PC-9 (cell line): Measurements from ENCODE around the gene MOSPD2. TPM values are rescaled to one million over a fixed set of nuclear protein-coding genes. Genes with fewer than 3 reads are reported as not detected.

Source experiments
- BruUV-seq: library from RNA; stranded (reverse); fragments of 400-500 nt; replicated peaks from 2 replicates; lab custom pipeline; 2021; lab: Mats Ljungman, UMichigan
- CTCF ChIA-PET: fragments of 300-600 bp; sonication (Branson Sonifier 250); formaldehyde crosslinking; loops from one replicate; lab custom pipeline; 2022; ENCODE audit warnings: antibody characterized with exemption; lab: Charles Lee
- POLR2A ChIA-PET: fragments of 300-600 bp; sonication (Branson Sonifier 250); formaldehyde crosslinking; loops from one replicate; lab custom pipeline; 2022; ENCODE audit warnings: antibody characterized with exemption; ENCODE audit not compliant: unreplicated experiment; lab: Charles Lee
- DNase-seq, 2 experiments: peaks; one replicate each; pipeline versions ENCODE4 v3.0.0 to v3.0.0-alpha.2; 2015 to 2022; ENCODE audit warnings: mixed read lengths in 1 of 2
- H2AFZ ChIP-seq: fragments of 200-600 bp; sonication (generic); 2 replicates; pipeline ENCODE4 v1.8.1; 2017; ENCODE audit warnings: antibody characterized with exemption
- H3F3A ChIP-seq: fragments of 200-600 bp; sonication (generic); 2 replicates; pipeline ENCODE4 v1.8.1; 2017; ENCODE audit warnings: antibody characterized with exemption, mild to moderate bottlenecking, low read depth; ENCODE audit not compliant: insufficient read depth
- H3K27ac ChIP-seq: fragments of 200-600 bp; sonication (generic); 2 replicates; pipeline ENCODE4 v1.6.1; 2016; ENCODE audit warnings: mixed run types
- H3K27me3 ChIP-seq: fragments of 200-600 bp; sonication (generic); 2 replicates; pipeline ENCODE4 v1.6.1; 2016; ENCODE audit warnings: low read depth, mixed run types; ENCODE audit not compliant: insufficient read depth
- H3K36me3 ChIP-seq: fragments of 200-600 bp; sonication (generic); 2 replicates; pipeline ENCODE4 v1.6.1; 2016; ENCODE audit warnings: low read depth, mixed run types
- H3K4me1 ChIP-seq: fragments of 200-600 bp; sonication (generic); replicated peaks from 2 replicates; pipeline ENCODE4 v1.6.1; 2016; ENCODE audit warnings: mixed run types; ENCODE audit not compliant: insufficient read depth
- H3K4me2 ChIP-seq: fragments of 200-600 bp; sonication (generic); 2 replicates; pipeline ENCODE4 v1.6.1; 2017; ENCODE audit warnings: mixed run types
- H3K4me3 ChIP-seq: fragments of 200-600 bp; sonication (generic); 2 replicates; pipeline ENCODE4 v1.6.1; 2016; ENCODE audit warnings: mixed run types
- H3K79me2 ChIP-seq: fragments of 200-600 bp; sonication (generic); 2 replicates; pipeline ENCODE4 v1.6.1; 2017; ENCODE audit warnings: low read depth, mixed run types
- H3K9me2 ChIP-seq: fragments of 200-600 bp; sonication (generic); 2 replicates; pipeline ENCODE4 v1.8.1; 2017; ENCODE audit warnings: mild to moderate bottlenecking; ENCODE audit not compliant: insufficient read depth
- H3K9me3 ChIP-seq: fragments of 200-600 bp; sonication (generic); 2 replicates; pipeline ENCODE4 v1.8.1; 2016; ENCODE audit warnings: low read depth; ENCODE audit not compliant: insufficient read depth
- H4K20me1 ChIP-seq: fragments of 200-600 bp; sonication (generic); 2 replicates; pipeline ENCODE4 v1.8.1; 2017; ENCODE audit not compliant: insufficient read depth
- EZH2 ChIP-seq: fragments of 200-600 bp; sonication (generic); IDR thresholded peaks from 2 replicates; pipeline ENCODE4 v1.8.0; 2017; ENCODE audit warnings: antibody characterized with exemption, low read depth
- intact Hi-C: fragments of 100-400 bp; cut with micrococcal nuclease; formaldehyde crosslinking; loops from one replicate; pipeline ENCODE4 v1.10.0; 2022; ENCODE audit not compliant: unreplicated experiment
- total RNA-seq: library from RNA; stranded (reverse); gene quantifications from 2 replicates; pipeline ENCODE4 v1.2.3, GENCODE V29; 2021
- TF ChIP-seq, protein P1 (sequence below): fragments of 200-600 bp; sonication (generic); conservative IDR thresholded peaks from 2 replicates; pipeline ENCODE4 v1.6.1; 2017; ENCODE audit warnings: mixed run types, antibody characterized with exemption, mild to moderate bottlenecking, moderate library complexity

MOSPD2 gene
- total RNA-seq, 1 experiment from 2014 or later = 19.4 TPM

DNA sequence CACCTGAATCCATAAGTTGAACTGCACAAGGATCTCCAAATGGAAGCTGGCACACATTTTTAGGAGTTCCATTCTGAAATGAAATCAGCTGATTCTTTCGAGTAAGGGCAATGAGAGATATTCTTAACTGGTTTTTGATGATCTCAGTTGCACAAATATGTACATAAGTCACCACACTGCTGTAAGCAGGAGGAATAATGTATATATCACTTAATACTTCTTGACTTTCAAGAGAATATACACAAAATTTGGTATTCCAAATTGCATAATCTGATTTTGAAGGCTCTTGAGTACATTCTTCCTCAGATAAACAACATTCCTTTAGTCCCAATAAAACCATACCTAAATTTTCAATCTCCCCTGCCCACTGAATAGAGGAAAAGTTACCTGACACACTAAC lies 8.6 kb upstream of the MOSPD2 start:
- no peaks in the 10 kb centered on the region for H3K4me1 ChIP-seq
- H3F3A ChIP-seq = no peaks in the 10 kb centered on the region
- no peak overlapping the region for H3K4me2 ChIP-seq
- H3K9me2 ChIP-seq = no peaks in the 10 kb centered on the region
- H3K36me3 ChIP-seq = no peaks in the 10 kb centered on the region
- ChIA-PET CTCF (no interaction called here), POLR2A (no interaction called here)
- no peaks in the 10 kb centered on the region for H4K20me1 ChIP-seq
- peaks cover 30% of the 10 kb centered on the region for H3K79me2 ChIP-seq
- no peak overlapping the region for H2AFZ ChIP-seq
- no peak for DNase-seq
- intact Hi-C loops = no loop called here
- no peak overlapping the region for H3K4me3 ChIP-seq
- H3K27me3 ChIP-seq = no peaks in the 10 kb centered on the region
- BruUV-seq = no TSS peak
- no peaks in the 10 kb centered on the region; the same call in 1 of the 2 replicates for H3K9me3 ChIP-seq
- TF ChIP-seq EZH2 = no peak
- TF ChIP-seq, protein P1, sequence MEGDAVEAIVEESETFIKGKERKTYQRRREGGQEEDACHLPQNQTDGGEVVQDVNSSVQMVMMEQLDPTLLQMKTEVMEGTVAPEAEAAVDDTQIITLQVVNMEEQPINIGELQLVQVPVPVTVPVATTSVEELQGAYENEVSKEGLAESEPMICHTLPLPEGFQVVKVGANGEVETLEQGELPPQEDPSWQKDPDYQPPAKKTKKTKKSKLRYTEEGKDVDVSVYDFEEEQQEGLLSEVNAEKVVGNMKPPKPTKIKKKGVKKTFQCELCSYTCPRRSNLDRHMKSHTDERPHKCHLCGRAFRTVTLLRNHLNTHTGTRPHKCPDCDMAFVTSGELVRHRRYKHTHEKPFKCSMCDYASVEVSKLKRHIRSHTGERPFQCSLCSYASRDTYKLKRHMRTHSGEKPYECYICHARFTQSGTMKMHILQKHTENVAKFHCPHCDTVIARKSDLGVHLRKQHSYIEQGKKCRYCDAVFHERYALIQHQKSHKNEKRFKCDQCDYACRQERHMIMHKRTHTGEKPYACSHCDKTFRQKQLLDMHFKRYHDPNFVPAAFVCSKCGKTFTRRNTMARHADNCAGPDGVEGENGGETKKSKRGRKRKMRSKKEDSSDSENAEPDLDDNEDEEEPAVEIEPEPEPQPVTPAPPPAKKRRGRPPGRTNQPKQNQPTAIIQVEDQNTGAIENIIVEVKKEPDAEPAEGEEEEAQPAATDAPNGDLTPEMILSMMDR = no peak
- no peak overlapping the region for H3K27ac ChIP-seq

DNA sequence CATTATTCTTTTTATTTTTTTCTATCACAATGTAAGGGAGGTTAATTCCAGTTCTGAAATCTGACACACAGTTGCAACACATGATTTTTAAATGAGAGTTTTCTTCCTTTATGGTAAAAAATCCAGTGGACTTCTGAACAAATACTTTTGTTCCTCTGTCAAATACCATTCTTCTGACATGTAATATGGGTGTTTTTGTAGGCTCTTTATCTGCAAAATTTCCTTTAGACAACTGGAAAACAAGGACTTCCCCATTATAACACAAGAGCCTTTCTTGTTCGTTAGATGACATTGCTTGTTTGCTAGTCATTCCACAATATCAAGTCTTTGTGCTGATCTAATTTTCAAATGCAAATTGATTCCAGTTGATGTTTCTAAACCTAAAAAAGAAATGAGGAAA lies 8.0 kb upstream of the MOSPD2 start:
- TF ChIP-seq, protein P1 = no peak
- no peak for TF ChIP-seq EZH2
- DNase-seq = no peak

DNA sequence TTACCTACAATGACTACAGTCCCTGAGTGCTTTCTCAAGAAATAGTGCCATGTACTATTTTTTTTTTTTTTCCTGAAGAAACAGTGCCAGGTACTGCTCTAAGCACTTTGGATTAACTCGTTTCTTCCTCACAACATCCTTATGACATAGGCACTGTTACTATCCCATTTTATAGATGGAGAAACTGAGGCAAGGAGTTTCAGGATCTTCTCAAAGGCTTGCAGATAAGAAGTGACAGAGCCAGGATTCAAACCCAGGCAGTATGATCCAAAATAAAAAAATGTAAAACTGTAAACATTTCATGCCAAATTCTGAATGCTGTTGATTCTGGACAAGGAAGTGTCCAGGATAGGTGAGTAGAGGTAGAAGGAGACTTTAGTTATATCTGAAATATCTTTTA lies 1.5 kb upstream of the MOSPD2 start:
- POLR2A ChIA-PET = no interaction called here
- Histone ChIP-seq H3K4me2 (peak overlapping the region; percentile 82), H3F3A (no peaks in the 10 kb centered on the region), H3K27me3 (no peaks in the 10 kb centered on the region), H3K9me2 (no peaks in the 10 kb centered on the region), H3K9me3 (no peaks in the 10 kb centered on the region; the same call in 1 of the 2 replicates), H3K27ac (no peak overlapping the region), H3K4me3 (peak overlapping the region; percentile 82; the same call in 1 of the 2 replicates), H4K20me1 (no peaks in the 10 kb centered on the region), H3K4me1 (peaks cover 14% of the 10 kb centered on the region; the same call in 1 of the 2 replicates), H3K79me2 (peaks cover 66% of the 10 kb centered on the region), H2AFZ (no peak overlapping the region), H3K36me3 (no peaks in the 10 kb centered on the region)
- TF ChIP-seq EZH2 = no peak
- TF ChIP-seq, protein P1 = no peak
- CTCF ChIA-PET = no interaction called here
- intact Hi-C loops = loop anchor here (5.0 kb wide), 1 partner anchor 271 kb away; no protein-coding TSS in a partner anchor
- no peak for DNase-seq
- TSS peak; percentile 40 for BruUV-seq

More for the DNA sequence above, 8.0 kb upstream of the MOSPD2 start:
- Histone ChIP-seq H3K27ac (no peak overlapping the region), H2AFZ (no peak overlapping the region), H3K4me3 (no peak overlapping the region), H3K9me3 (no peaks in the 10 kb centered on the region; the same call in 1 of the 2 replicates), H3K36me3 (no peaks in the 10 kb centered on the region), H3K27me3 (no peaks in the 10 kb centered on the region), H4K20me1 (no peaks in the 10 kb centered on the region), H3K4me2 (no peak overlapping the region), H3F3A (no peaks in the 10 kb centered on the region), H3K79me2 (peaks cover 36% of the 10 kb centered on the region), H3K9me2 (no peaks in the 10 kb centered on the region), H3K4me1 (no peaks in the 10 kb centered on the region)
- BruUV-seq = no TSS peak
- CTCF ChIA-PET = no interaction called here
- intact Hi-C loops = no loop called here
- POLR2A ChIA-PET = no interaction called here
